H1 (cell line): ENCODE results near the gene PCDHGB1. TPM values are rescaled to one million over a fixed set of nuclear protein-coding genes. Genes with fewer than 3 reads are reported as not detected.

Experiments used
- CTCF ChIA-PET: fragments of 300-600 bp; sonication (Branson Sonifier 250); formaldehyde crosslinking; loops from one replicate; lab custom pipeline; 2021; ENCODE audit not compliant: partially characterized antibody; lab: Charles Lee
- POLR2A ChIA-PET: fragments of 300-600 bp; sonication (Branson Sonifier 250); formaldehyde crosslinking; loops from one replicate; lab custom pipeline; 2021; ENCODE audit warnings: inconsistent platforms; ENCODE audit not compliant: partially characterized antibody; lab: Charles Lee
- DNase-seq, 2 experiments: peaks; one replicate each; pipeline versions ENCODE4 v3.0.0 to v3.0.0-alpha.2; 2010 to 2022; ENCODE audit warnings: low spot score in 2 of 2, low read depth in 1 of 2, mixed read lengths in 1 of 2
- FAIRE-seq: peaks from 2 replicates; lab custom pipeline; 2011; peaks lifted over from hg19 to GRCh38; lab: Jason Lieb, UNC
- H2AFZ ChIP-seq: 2 replicates; pipeline ENCODE4 v1.8.1; 2012; ENCODE audit warnings: low read length, inconsistent platforms
- H2AK5ac ChIP-seq: 2 replicates; pipeline ENCODE4 v1.6.1; 2013; ENCODE audit warnings: low read depth, low read length
- H2BK120ac ChIP-seq: replicated peaks from 2 replicates; pipeline ENCODE3; 2013; ENCODE audit warnings: low read depth, low read length, inconsistent platforms
- H2BK12ac ChIP-seq: 2 replicates; pipeline ENCODE4 v1.6.1; 2013; ENCODE audit warnings: low read depth, low read length
- H2BK15ac ChIP-seq: 2 replicates; pipeline ENCODE4 v1.6.1; 2013; ENCODE audit warnings: low read length
- H2BK20ac ChIP-seq: 2 replicates; pipeline ENCODE4 v1.6.1; 2013; ENCODE audit warnings: low read length
- H2BK5ac ChIP-seq: 2 replicates; pipeline ENCODE4 v1.6.1; 2013; ENCODE audit warnings: low read depth, low read length
- H3K14ac ChIP-seq: 2 replicates; pipeline ENCODE4 v1.6.1; 2013; ENCODE audit warnings: inconsistent platforms; ENCODE audit not compliant: insufficient read length
- H3K18ac ChIP-seq: 2 replicates; pipeline ENCODE4 v1.6.1; 2013; ENCODE audit warnings: low read length; ENCODE audit errors: extremely low read depth
- H3K23ac ChIP-seq: 2 replicates; pipeline ENCODE4 v1.6.1; 2013; ENCODE audit warnings: inconsistent platforms; ENCODE audit not compliant: insufficient read length
- H3K23me2 ChIP-seq: 2 replicates; pipeline ENCODE4 v1.6.1; 2013; ENCODE audit warnings: low read depth, low read length
- H3K27ac ChIP-seq: 2 replicates; pipeline ENCODE4 v1.6.1; 2011; ENCODE audit warnings: low read depth, low read length, inconsistent platforms
- H3K27me3 ChIP-seq, 4 experiments: replicated peaks in 1 of 4; 1 replicate in 1 of 4; 2 replicates in 3 of 4; pipeline versions ENCODE4 v1.6.1 to v1.8.1; 2011 to 2013; ENCODE audit warnings: low read length in 3 of 4, mild to moderate bottlenecking in 3 of 4, inconsistent platforms in 2 of 4, mixed read lengths in 2 of 4, moderate library complexity in 1 of 4; ENCODE audit not compliant: control insufficient read depth in 3 of 4, insufficient read depth in 3 of 4; ENCODE audit errors: extremely low read depth in 1 of 4
- H3K36me3 ChIP-seq, 4 experiments: 2 replicates each; pipeline versions ENCODE4 v1.6.1 to v1.8.1; 2011 to 2013; ENCODE audit warnings: mild to moderate bottlenecking in 4 of 4, low read length in 3 of 4, moderate library complexity in 2 of 4, control low read depth in 1 of 4, inconsistent platforms in 1 of 4; ENCODE audit not compliant: insufficient read depth in 4 of 4, control insufficient read depth in 2 of 4
- H3K4ac ChIP-seq: replicated peaks from 2 replicates; pipeline ENCODE3; 2013; ENCODE audit warnings: low read length, low read depth, mixed read lengths, inconsistent platforms; ENCODE audit not compliant: insufficient read length
- H3K4me1 ChIP-seq, 4 experiments: replicated peaks in 1 of 4; 1 replicate in 1 of 4; 2 replicates in 3 of 4; pipeline versions ENCODE4 v1.6.1 to v1.8.1; 2011 to 2013; ENCODE audit warnings: low read length in 3 of 4, inconsistent platforms in 2 of 4, mixed read lengths in 1 of 4; ENCODE audit not compliant: insufficient read depth in 4 of 4, control insufficient read depth in 3 of 4
- H3K4me2 ChIP-seq, 2 experiments: 2 replicates each; pipeline versions ENCODE4 v1.6.1 to v1.8.1; 2011 to 2013; ENCODE audit warnings: low read depth in 2 of 2, low read length in 2 of 2, control low read depth in 1 of 2, inconsistent platforms in 1 of 2, mild to moderate bottlenecking in 1 of 2; ENCODE audit not compliant: insufficient read depth in 1 of 2
- H3K4me3 ChIP-seq, 4 experiments: fragments of 200-600, 300-600 bp in 1 of 4; sonication (generic), shearing (Covaris generic), sonication (Bioruptor Twin) in 1 of 4; 2 replicates each; pipeline versions ENCODE4 v1.5.1 to v1.8.1; 2011 to 2016; ENCODE audit warnings: low read length in 4 of 4, low read depth in 3 of 4, control low read depth in 2 of 4, inconsistent platforms in 2 of 4, mild to moderate bottlenecking in 2 of 4, mixed read lengths in 1 of 4, moderate library complexity in 1 of 4; ENCODE audit not compliant: insufficient read depth in 2 of 4; ENCODE audit errors: extremely low read depth in 1 of 4
- H3K56ac ChIP-seq: replicated peaks from 2 replicates; pipeline ENCODE3; 2013; ENCODE audit warnings: low read depth, mild to moderate bottlenecking, mixed read lengths, low read length, inconsistent platforms; ENCODE audit not compliant: insufficient read length
- H3K79me1 ChIP-seq: 2 replicates; pipeline ENCODE4 v1.6.1; 2013; ENCODE audit warnings: low read depth, low read length, control low read depth
- H3K79me2 ChIP-seq, 2 experiments: 2 replicates each; pipeline versions ENCODE4 v1.6.1 to v1.8.1; 2012 to 2013; ENCODE audit warnings: low read length in 2 of 2, mild to moderate bottlenecking in 2 of 2, inconsistent platforms in 1 of 2; ENCODE audit not compliant: insufficient read depth in 2 of 2, control insufficient read depth in 1 of 2
- H3K9ac ChIP-seq, 4 experiments: replicated peaks in 1 of 4; 1 replicate in 1 of 4; 2 replicates in 3 of 4; pipeline versions ENCODE4 v1.6.1 to v1.8.1; 2011 to 2013; ENCODE audit warnings: low read depth in 3 of 4, low read length in 3 of 4, control low read depth in 2 of 4, mild to moderate bottlenecking in 2 of 4, moderate library complexity in 2 of 4, inconsistent platforms in 1 of 4; ENCODE audit errors: extremely low read depth in 1 of 4
- H3K9me3 ChIP-seq, 2 experiments: 2 replicates each; pipeline versions ENCODE4 v1.6.1 to v1.8.1; 2012 to 2013; ENCODE audit warnings: mild to moderate bottlenecking in 2 of 2, moderate library complexity in 2 of 2, control low read depth in 1 of 2, inconsistent platforms in 1 of 2, low read depth in 1 of 2, low read length in 1 of 2, mixed read lengths in 1 of 2; ENCODE audit not compliant: insufficient read depth in 2 of 2
- H4K20me1 ChIP-seq, 2 experiments: replicated peaks in 1 of 2; 2 replicates each; pipeline versions ENCODE3 to v1.8.1; 2011 to 2013; ENCODE audit warnings: inconsistent platforms in 2 of 2, low read length in 2 of 2, mild to moderate bottlenecking in 1 of 2; ENCODE audit not compliant: insufficient read depth in 2 of 2, control insufficient read depth in 1 of 2
- H4K5ac ChIP-seq: 2 replicates; pipeline ENCODE4 v1.6.1; 2013; ENCODE audit warnings: low read length, low read depth, mixed read lengths, inconsistent platforms; ENCODE audit not compliant: insufficient read length
- H4K8ac ChIP-seq: 2 replicates; pipeline ENCODE4 v1.8.0; 2013; ENCODE audit warnings: mild to moderate bottlenecking, moderate library complexity, low read length, inconsistent platforms; ENCODE audit not compliant: insufficient read depth; ENCODE audit errors: extremely low read depth
- H4K91ac ChIP-seq: replicated peaks from 2 replicates; pipeline ENCODE3; 2013; ENCODE audit warnings: low read length, mixed read lengths, inconsistent platforms; ENCODE audit not compliant: insufficient read length
- BRCA1 ChIP-seq: IDR thresholded peaks from 2 replicates; pipeline ENCODE4 v1.6.1; 2012; ENCODE audit warnings: low read depth, low read length, improper control_type of control experiment
- CBX5 ChIP-seq: fragments of 300-800, 300-1000 bp; sonication (generic); IDR thresholded peaks from 2 replicates; pipeline ENCODE4 v1.7.1; 2016; ENCODE audit warnings: antibody characterized with exemption, low read length, low read depth
- CTCF ChIP-seq, 3 experiments: IDR thresholded peaks; 1 replicate in 2 of 3; 2 replicates in 1 of 3; pipeline versions ENCODE4 v1.5.1 to v1.6.1; 2011; ENCODE audit warnings: low read length in 3 of 3, mild to moderate bottlenecking in 3 of 3, inconsistent platforms in 2 of 3, low read depth in 1 of 3, moderate library complexity in 1 of 3; ENCODE audit not compliant: insufficient read depth in 1 of 3; ENCODE audit errors: control extremely low read depth in 1 of 3
- EGR1 ChIP-seq: IDR thresholded peaks from 2 replicates; pipeline ENCODE4 v1.6.1; 2011; ENCODE audit warnings: low read depth, low read length, borderline replicate concordance
- EZH2 ChIP-seq: fragments of 200-600 bp; sonication (generic); IDR thresholded peaks from 2 replicates; pipeline ENCODE4 v1.7.1; 2012; ENCODE audit warnings: low read depth, mild to moderate bottlenecking, moderate library complexity, low read length, inconsistent platforms; ENCODE audit not compliant: severe bottlenecking
- HDAC6 ChIP-seq: IDR thresholded peaks from one replicate; pipeline ENCODE4 v1.7.1; 2012; ENCODE audit warnings: low read depth, mild to moderate bottlenecking, inconsistent platforms, low read length, moderate library complexity
- PHF8 ChIP-seq: fragments of 200-600 bp; sonication (generic); conservative IDR thresholded peaks from 2 replicates; pipeline ENCODE4 v1.7.1; 2012; ENCODE audit warnings: low read depth, mild to moderate bottlenecking, inconsistent platforms, low read length, moderate library complexity
- POLR2AphosphoS5 ChIP-seq: IDR thresholded peaks from 2 replicates; pipeline ENCODE4 v1.6.1; 2011; ENCODE audit warnings: low read depth, low read length
- SIX5 ChIP-seq: IDR thresholded peaks from 2 replicates; pipeline ENCODE4 v1.6.1; 2011; ENCODE audit warnings: mild to moderate bottlenecking, low read depth, low read length
- TAF1 ChIP-seq: IDR thresholded peaks from 2 replicates; pipeline ENCODE4 v1.6.1; 2011; ENCODE audit warnings: mild to moderate bottlenecking, low read depth, low read length
- YY1 ChIP-seq: IDR thresholded peaks from 2 replicates; pipeline ENCODE4 v1.6.1; 2011; ENCODE audit warnings: low read depth, mild to moderate bottlenecking, low read length
- WGBS, 2 experiments: shearing (Covaris generic) in 1 of 2; methylation state at CpG; one replicate each; pipeline versions ENCODE4 v1.1.6 to v1.1.7; 2013 to 2015; ENCODE audit warnings: low lambda C conversion rate in 2 of 2, mixed read lengths in 2 of 2, inconsistent platforms in 1 of 2, low coverage in 1 of 2, missing lambda C conversion rate in 1 of 2; ENCODE audit not compliant: insufficient replicate concordance in 2 of 2, insufficient coverage in 1 of 2, insufficient read length in 1 of 2; ENCODE audit errors: extremely low coverage in 1 of 2, missing lambda C conversion rate in 1 of 2; 5-methylcytosine and 5-hydroxymethylcytosine counted together
- polyA plus RNA-seq, 7 experiments: library from polyadenylated mRNA; depleted of rRNA in 3 of 7; stranded (reverse) in 5 of 7; unstranded in 2 of 7; fragments of >200 nt in 5 of 7; fragments of 200-250 nt in 2 of 7; gene quantifications; 1 replicate in 5 of 7; 2 replicates in 1 of 7; 4 replicates in 1 of 7; pipeline versions ENCODE4 v1.2.1 to v1.2.3, GENCODE V29; 2011 to 2013; ENCODE audit warnings: missing spikeins in 2 of 7, mixed read lengths in 2 of 7
- total RNA-seq: library from RNA; stranded (reverse); fragmentation: NEBNext Ultra II Directional; extraction: Animal tissue kit (Norgen Biotek cat#: 25700); gene quantifications from 2 replicates; pipeline ENCODE4 v1.2.1, GENCODE V29; 2021

PCDHGB1 gene
- total and polyA plus RNA-seq, 2 of the 8 experiments (the other 6 are each of a cell fraction or from before 2014, with no cell fraction given), result 1.3 to 2.8 TPM

- Histone ChIP-seq H3K23ac (no peak overlapping the region), H3K27me3 (no peaks in the 10 kb centered on the region), H2BK5ac (no peak overlapping the region), H2BK120ac (no peak overlapping the region), H3K4me2 (no peak overlapping the region), H3K4ac (no peak overlapping the region), H4K8ac (no peak overlapping the region), H2BK20ac (no peak overlapping the region), H3K56ac (no peak overlapping the region), H4K20me1 (no peaks in the 10 kb centered on the region), H3K4me1 (no peaks in the 10 kb centered on the region), H3K79me1 (no peaks in the 10 kb centered on the region), H3K14ac (no peak overlapping the region), H2AFZ (no peak overlapping the region), H2AK5ac (no peak overlapping the region), H3K18ac (no peak overlapping the region), H2BK12ac (no peak overlapping the region), H3K36me3 (peaks cover 0 to 12% (median 0%) of the 10 kb centered on the region in 4 experiments; a peak in 1 of 8 replicates), H3K23me2 (no peaks in the 10 kb centered on the region), H4K91ac (no peak overlapping the region), H3K4me3 (no peak overlapping the region), H3K9ac (no peak overlapping the region), H3K27ac (no peak overlapping the region), H4K5ac (no peak overlapping the region), H3K79me2 (no peaks in the 10 kb centered on the region), H3K9me3 (peaks cover 40 to 51% of the 10 kb centered on the region in 2 experiments), H2BK15ac (no peak overlapping the region)
- no peak for DNase-seq
- CTCF ChIA-PET, result interaction anchor here (0.7 to 2.3 kb wide), 5 partner anchors 10 to 164 kb away, joined by 3 to 7 read pairs (median 4); partner anchors contain the start of genes PCDHGB4 and PCDHGB7
- WGBS, 2 experiments, result 95% methylated on average over 55 of the region's 61 CpGs; no CpG with 5 or more reads in 1 of the 2 experiments
- POLR2A ChIA-PET, result no interaction called here
- no peak for FAIRE-seq
- no peak for TF ChIP-seq EZH2
- TF ChIP-seq POLR2AphosphoS5, result no peak
- TF ChIP-seq BRCA1, result no peak
- no peak for TF ChIP-seq PHF8
- no peak for TF ChIP-seq CTCF (IDR thresholded peaks at IDR 0.05; ENCODE audit: control extremely low read depth in 1 of 3, insufficient read depth in 1 of 3, low read depth in 1 of 3, low read length in 3 of 3)
- no peak for TF ChIP-seq HDAC6
- TF ChIP-seq CBX5, result no peak
- TF ChIP-seq TAF1, result no peak
- TF ChIP-seq YY1, result no peak
- no peak for TF ChIP-seq EGR1
- TF ChIP-seq SIX5, result no peak
Measured at GRCh38 chr5:141399555-141400258, 49.8 kb downstream of the PCDHGB1 start.
